Measurements from ENCODE around the gene GLYAT.
A peak's percentile ranks its signal among the peaks of the same experiment; 100 is the strongest.

The GLYAT gene

DNA sequence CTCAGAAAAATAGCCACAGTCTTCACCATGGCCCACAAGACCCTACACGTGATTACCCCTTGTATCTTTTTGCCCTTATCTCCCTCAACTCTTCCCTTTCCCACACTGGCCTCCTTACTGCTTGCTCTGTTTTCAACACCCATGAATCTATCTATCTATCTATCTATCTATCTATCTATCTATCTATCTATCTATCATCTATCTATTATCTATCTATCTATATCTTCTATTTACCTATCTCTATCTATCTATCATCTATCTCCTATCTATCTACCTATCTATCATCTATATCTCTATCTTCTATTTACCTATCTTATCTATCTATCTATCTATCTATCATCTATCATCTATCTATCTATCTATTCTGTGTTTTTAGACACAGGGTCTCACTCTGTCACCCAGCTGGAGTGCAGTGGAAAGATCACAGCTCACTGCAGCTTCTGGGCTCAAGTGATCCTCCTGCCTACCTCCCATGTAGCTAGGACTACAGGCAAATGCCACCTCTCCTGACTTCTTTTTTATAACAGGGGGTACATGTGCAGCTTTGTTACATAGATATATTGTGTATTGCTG is 55.1 kb downstream of the GLYAT start:
- no peak for DNase-seq (ENCODE audit: low spot score)

DNA sequence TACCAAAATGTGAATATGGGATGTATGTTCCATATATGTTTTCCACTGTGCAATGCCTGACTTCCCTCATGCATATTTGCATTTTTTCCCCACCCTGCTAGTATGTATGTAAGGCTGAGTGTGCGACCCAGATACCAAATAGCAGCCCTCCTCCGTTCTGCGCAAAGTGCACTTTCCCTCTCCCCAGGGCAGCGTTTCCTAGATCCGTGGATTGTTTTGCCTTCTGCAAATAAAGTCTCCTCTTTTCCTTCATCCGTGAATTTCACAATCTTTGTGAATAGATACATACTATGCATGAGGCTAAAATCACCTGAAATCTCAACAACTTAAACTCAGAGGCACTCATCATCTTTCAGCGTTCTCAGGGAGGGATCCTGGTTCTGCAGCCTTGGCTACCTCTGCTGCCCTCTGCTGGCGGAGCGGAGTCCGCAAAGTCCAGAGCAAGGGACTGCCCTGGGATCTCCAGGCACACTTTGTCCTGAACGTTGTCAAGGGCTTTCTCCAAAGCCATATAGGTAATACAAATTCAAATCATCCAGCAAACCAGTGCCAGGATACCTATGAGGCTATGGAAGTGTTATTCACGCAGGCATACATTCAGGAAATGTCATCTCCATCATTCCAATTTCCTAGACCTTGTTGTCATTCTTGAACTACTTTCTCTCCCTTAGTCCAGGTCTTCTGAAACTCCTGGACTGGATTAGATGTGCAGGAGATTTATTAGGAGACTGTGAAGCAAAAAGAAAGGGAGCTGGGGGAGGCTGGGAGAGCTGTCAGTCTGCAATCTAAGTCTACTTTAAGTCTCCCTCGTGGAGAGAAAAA is 56.2 kb downstream of the GLYAT start:
- peak; percentile 61 for DNase-seq (ENCODE audit: low spot score)

DNA sequence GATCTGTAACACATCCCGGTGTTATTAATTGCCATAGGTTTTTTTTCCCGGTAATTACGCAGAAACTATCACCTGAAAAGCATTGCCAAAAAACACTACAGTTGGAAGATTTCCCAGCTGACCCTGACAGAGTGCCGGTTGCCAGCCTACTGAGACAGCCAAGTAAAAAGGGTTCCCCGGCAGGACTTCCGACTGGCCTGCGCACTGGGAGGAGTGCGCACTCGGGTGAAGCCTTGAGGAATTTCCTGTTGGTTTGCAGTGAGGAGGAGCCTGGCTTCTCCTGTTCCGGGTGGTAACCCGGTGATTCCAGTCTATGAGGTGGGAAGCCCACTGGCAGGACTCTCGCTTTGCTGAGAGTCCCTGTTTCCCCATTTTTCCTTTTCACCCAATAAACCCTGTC is 57.1 kb downstream of the GLYAT start:
- DNase-seq (ENCODE audit: low spot score): no peak

DNA sequence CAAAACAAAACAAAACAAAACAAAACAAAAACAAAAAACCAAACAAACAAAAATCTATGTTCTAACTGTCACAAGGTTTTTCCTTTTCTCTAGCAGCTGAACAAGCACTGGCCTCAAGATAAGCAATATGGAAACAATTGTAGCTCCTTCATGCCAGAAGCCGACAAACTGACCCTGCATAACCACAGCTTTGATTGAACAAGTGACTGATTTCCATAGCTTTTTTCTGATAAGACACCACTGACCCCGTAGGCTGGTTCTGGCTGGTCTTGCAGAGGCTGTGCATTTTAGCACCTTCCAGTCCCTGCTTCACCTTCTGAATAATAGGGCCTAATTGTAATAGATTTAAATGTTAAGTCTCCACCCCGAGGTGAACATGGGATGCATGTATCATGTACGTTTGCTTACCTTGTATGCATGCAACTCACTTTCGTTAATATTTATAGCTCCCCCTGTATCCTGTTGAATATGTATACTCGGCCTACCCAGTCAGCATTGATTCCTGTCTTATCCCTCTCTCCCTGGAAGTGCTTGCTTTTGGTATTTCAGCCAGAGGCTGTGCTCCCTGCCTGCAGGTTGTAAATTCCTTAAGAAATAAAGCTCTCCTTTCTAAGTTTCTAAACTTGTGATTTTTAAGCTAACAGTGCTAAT is 59.6 kb downstream of the GLYAT start:
- DNase-seq (ENCODE audit: low spot score): no peak

GRCh38 chr11:58659910-58660570 is 71.7 kb downstream of the GLYAT start:
- DNase-seq (ENCODE audit: low spot score): no peak

DNA sequence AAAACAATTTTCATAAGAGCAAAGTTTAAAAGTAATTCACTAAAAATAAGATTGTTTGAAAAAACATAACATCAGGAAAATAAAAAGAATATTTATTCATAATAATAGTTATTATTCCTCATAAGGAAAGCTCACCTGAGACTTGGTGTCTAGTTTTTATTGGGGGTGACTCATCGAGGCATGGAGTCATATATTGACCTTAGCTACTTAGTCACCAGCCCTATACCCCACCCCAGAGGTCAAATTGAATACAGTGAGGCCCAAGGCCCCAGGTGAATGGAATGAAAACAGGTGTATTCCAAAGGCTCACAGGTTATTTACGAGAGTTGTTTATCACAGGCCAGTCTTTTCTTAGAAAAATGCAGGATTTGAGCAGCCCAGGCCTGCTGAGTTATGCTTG is 72.3 kb downstream of the GLYAT start:
- peak; percentile 16 for DNase-seq (ENCODE audit: low spot score)

Data from RKO (cell line).